Mesendoderm (in vitro differentiated cells): ENCODE measurements around the gene WDR46.

ENCODE experiments used
- DNase-seq: peaks from one replicate; pipeline ENCODE4 v3.0.0; 2013
- H2AK5ac ChIP-seq: 2 replicates; pipeline ENCODE4 v1.6.1; 2013; ENCODE audit warnings: low read length, inconsistent platforms
- H2BK120ac ChIP-seq: 2 replicates; pipeline ENCODE4 v1.6.1; 2013; ENCODE audit warnings: low read depth, mild to moderate bottlenecking, low read length, moderate library complexity, mixed read lengths
- H2BK15ac ChIP-seq: replicated peaks from 2 replicates; pipeline ENCODE4 v1.6.1; 2013; ENCODE audit warnings: low read depth, mild to moderate bottlenecking, moderate library complexity
- H2BK5ac ChIP-seq: 2 replicates; pipeline ENCODE4 v1.6.1; 2013; ENCODE audit warnings: low read length, inconsistent platforms
- H3K18ac ChIP-seq: 2 replicates; pipeline ENCODE4 v1.6.1; 2013; ENCODE audit warnings: mild to moderate bottlenecking, low read length, mixed read lengths
- H3K23ac ChIP-seq: one replicate; pipeline ENCODE4 v1.6.1; 2013; ENCODE audit warnings: low read length
- H3K27ac ChIP-seq: 2 replicates; pipeline ENCODE4 v1.5.1; 2013; ENCODE audit warnings: low read depth, mild to moderate bottlenecking, inconsistent platforms, low read length, moderate library complexity
- H3K27me3 ChIP-seq: 2 replicates; pipeline ENCODE4 v1.6.1; 2013; ENCODE audit warnings: low read length, control low read depth, mild to moderate bottlenecking, inconsistent platforms; ENCODE audit not compliant: insufficient read depth, poor library complexity
- H3K36me3 ChIP-seq: 2 replicates; pipeline ENCODE4 v1.6.1; 2013; ENCODE audit warnings: low read length, inconsistent platforms; ENCODE audit not compliant: control insufficient read depth, insufficient read depth
- H3K4ac ChIP-seq: one replicate; pipeline ENCODE4 v1.6.1; 2013; ENCODE audit warnings: low read depth, mild to moderate bottlenecking, low read length, moderate library complexity
- H3K4me1 ChIP-seq: 2 replicates; pipeline ENCODE4 v1.6.1; 2013; ENCODE audit warnings: low read depth, low read length, inconsistent platforms; ENCODE audit not compliant: control insufficient read depth
- H3K4me2 ChIP-seq: 2 replicates; pipeline ENCODE4 v1.6.1; 2013; ENCODE audit warnings: low read length
- H3K4me3 ChIP-seq: 2 replicates; pipeline ENCODE4 v1.5.1; 2013; ENCODE audit warnings: mild to moderate bottlenecking, low read length
- H3K56ac ChIP-seq: one replicate; pipeline ENCODE4 v1.6.1; 2013; ENCODE audit warnings: low read length
- H3K79me1 ChIP-seq: 2 replicates; pipeline ENCODE4 v1.6.1; 2013; ENCODE audit warnings: low read length, inconsistent platforms
- H3K79me2 ChIP-seq: 2 replicates; pipeline ENCODE4 v1.6.1; 2013; ENCODE audit warnings: mild to moderate bottlenecking, low read length; ENCODE audit not compliant: control insufficient read depth, insufficient read depth
- H3K9ac ChIP-seq: 2 replicates; pipeline ENCODE4 v1.6.1; 2013; ENCODE audit warnings: low read length, inconsistent platforms
- H4K5ac ChIP-seq: one replicate; pipeline ENCODE4 v1.6.1; 2013; ENCODE audit warnings: low read length
- H4K8ac ChIP-seq: one replicate; pipeline ENCODE4 v1.6.1; 2013; ENCODE audit warnings: low read depth, mild to moderate bottlenecking, control low read depth, low read length, moderate library complexity
- WGBS: extraction: QIAGEN DNeasy Blood & Tissue Kit; methylation state at CpG from one replicate; pipeline ENCODE4 v1.1.7; 2013; ENCODE audit warnings: low lambda C conversion rate, missing lambda C conversion rate; ENCODE audit not compliant: insufficient coverage; ENCODE audit errors: extremely low coverage; 5-methylcytosine and 5-hydroxymethylcytosine counted together

WDR46 gene

DNA sequence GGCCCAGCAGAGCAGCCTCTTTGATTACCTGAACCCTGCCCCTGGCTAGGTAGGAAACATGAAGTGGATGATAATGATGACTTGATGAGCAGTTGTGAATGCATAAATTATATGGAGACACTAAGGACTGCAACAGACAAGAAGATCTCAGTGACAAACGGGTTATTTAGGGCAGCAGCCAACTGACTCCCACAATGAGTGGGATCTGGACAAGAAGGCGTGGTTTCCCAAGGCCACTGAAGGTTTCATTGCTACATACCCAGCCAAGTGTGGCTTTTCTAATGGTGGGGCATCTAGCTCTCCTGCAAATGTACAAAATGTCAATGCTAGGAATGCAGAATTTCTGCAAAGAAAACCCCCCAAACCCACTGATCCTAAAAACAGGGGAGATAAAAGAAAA, 51.3 kb downstream of the WDR46 start:
- no peak for DNase-seq
- H4K5ac ChIP-seq = no peak overlapping the region

GRCh38 chr6:33236852-33237251, 52.2 kb downstream of the WDR46 start:
- no peak overlapping the region for H3K18ac ChIP-seq
- H3K4ac ChIP-seq = no peak overlapping the region
- H3K9ac ChIP-seq = no peak overlapping the region
- no CpG with 5 or more reads among the region's 6 CpGs for WGBS
- no peak overlapping the region for H2BK15ac ChIP-seq
- H3K4me2 ChIP-seq = no peak overlapping the region
- H3K4me1 ChIP-seq = no peaks in the 10 kb centered on the region
- no peak overlapping the region for H3K23ac ChIP-seq
- H3K56ac ChIP-seq = no peak overlapping the region
- no peak overlapping the region for H3K4me3 ChIP-seq
- H4K8ac ChIP-seq = no peak overlapping the region
- H3K27ac ChIP-seq = no peak overlapping the region
- no peak overlapping the region for H4K5ac ChIP-seq
- no peak overlapping the region for H2BK120ac ChIP-seq
- no peak for DNase-seq
- no peaks in the 10 kb centered on the region for H3K79me1 ChIP-seq
- no peaks in the 10 kb centered on the region for H3K27me3 ChIP-seq
- H2BK5ac ChIP-seq = no peak overlapping the region
- H2AK5ac ChIP-seq = no peak overlapping the region
- H3K79me2 ChIP-seq = no peaks in the 10 kb centered on the region
- no peaks in the 10 kb centered on the region for H3K36me3 ChIP-seq

More for the DNA sequence above, 51.3 kb downstream of the WDR46 start:
- H3K23ac ChIP-seq = no peak overlapping the region
- no CpG with 5 or more reads among the region's 2 CpGs for WGBS
- no peak overlapping the region for H3K18ac ChIP-seq
- no peak overlapping the region for H3K27ac ChIP-seq
- H3K4ac ChIP-seq = no peak overlapping the region
- H3K36me3 ChIP-seq = no peaks in the 10 kb centered on the region
- no peak overlapping the region for H3K4me2 ChIP-seq
- H2BK15ac ChIP-seq = no peak overlapping the region
- H3K79me1 ChIP-seq = no peaks in the 10 kb centered on the region
- no peak overlapping the region for H3K9ac ChIP-seq
- H2AK5ac ChIP-seq = no peak overlapping the region
- no peaks in the 10 kb centered on the region for H3K4me1 ChIP-seq
- H3K56ac ChIP-seq = no peak overlapping the region
- H3K27me3 ChIP-seq = no peaks in the 10 kb centered on the region
- no peak overlapping the region for H3K4me3 ChIP-seq
- H3K79me2 ChIP-seq = no peaks in the 10 kb centered on the region
- no peak overlapping the region for H2BK5ac ChIP-seq
- H4K8ac ChIP-seq = no peak overlapping the region
- H2BK120ac ChIP-seq = no peak overlapping the region

DNA sequence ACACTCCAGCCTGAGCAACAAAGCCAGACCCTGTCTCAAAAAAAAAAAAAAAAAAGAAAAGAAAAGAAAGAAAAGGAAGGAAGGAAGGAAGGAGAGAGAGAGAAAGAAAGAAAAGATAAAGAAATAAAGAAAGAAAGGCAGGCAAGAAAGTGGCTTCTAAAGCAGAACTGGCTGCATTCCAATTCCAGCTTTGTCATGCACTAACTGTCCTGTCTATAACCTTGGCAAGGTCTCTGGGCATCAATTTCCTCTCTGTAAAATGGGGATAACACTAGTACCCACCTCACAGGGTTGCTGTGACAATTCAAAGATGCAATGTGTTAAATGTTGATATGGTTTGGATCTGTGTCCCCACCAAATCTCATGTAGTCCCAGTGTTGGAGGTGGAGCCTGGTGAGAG, 52.7 kb downstream of the WDR46 start:
- no peak overlapping the region for H3K23ac ChIP-seq
- no peak overlapping the region for H2BK5ac ChIP-seq
- H3K9ac ChIP-seq = no peak overlapping the region
- H3K56ac ChIP-seq = no peak overlapping the region
- H2BK120ac ChIP-seq = no peak overlapping the region
- no peak for DNase-seq
- no peak overlapping the region for H3K18ac ChIP-seq
- no peak overlapping the region for H4K8ac ChIP-seq
- H3K27me3 ChIP-seq = no peaks in the 10 kb centered on the region
- no peak overlapping the region for H3K4me2 ChIP-seq
- no peaks in the 10 kb centered on the region for H3K36me3 ChIP-seq
- no peak overlapping the region for H3K27ac ChIP-seq
- H3K4ac ChIP-seq = no peak overlapping the region
- no peak overlapping the region for H2BK15ac ChIP-seq
- no peaks in the 10 kb centered on the region for H3K4me1 ChIP-seq
- H4K5ac ChIP-seq = no peak overlapping the region
- no peaks in the 10 kb centered on the region for H3K79me2 ChIP-seq
- H3K79me1 ChIP-seq = no peaks in the 10 kb centered on the region
- H3K4me3 ChIP-seq = no peak overlapping the region
- no peak overlapping the region for H2AK5ac ChIP-seq

DNA sequence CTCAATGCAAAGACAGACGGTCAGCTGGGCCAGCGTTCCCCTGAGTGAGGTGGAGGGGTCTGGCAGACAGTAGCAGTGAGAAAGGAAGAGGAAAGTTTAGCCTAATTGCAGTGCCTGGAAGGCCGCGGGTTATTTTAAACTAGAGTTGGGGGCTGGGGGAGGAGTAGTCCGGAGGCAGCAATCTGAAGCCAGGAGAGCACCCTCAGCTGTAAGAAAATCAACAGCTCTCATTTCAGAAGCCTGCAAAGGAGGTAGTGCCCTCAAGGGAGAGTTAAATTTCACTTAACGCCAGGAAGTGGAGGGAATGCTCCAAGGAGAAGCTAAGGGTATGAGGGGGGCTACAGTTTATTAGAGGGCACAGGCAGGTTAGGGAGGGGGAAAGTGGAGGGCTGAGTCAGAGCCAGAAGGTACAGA, 53.8 kb downstream of the WDR46 start:
- Histone ChIP-seq H2BK5ac (no peak overlapping the region), H4K5ac (no peak overlapping the region)
- DNase-seq = peak; percentile 12

More for the DNA sequence above, 53.8 kb downstream of the WDR46 start:
- Histone ChIP-seq H3K4me3 (no peak overlapping the region), H3K27ac (no peak overlapping the region), H3K4me2 (no peak overlapping the region), H3K27me3 (no peaks in the 10 kb centered on the region), H3K18ac (no peak overlapping the region), H3K56ac (peak overlapping the region; percentile 5), H4K8ac (no peak overlapping the region), H3K36me3 (no peaks in the 10 kb centered on the region), H2BK120ac (no peak overlapping the region), H3K4ac (no peak overlapping the region), H2BK15ac (no peak overlapping the region), H3K9ac (no peak overlapping the region), H2AK5ac (no peak overlapping the region), H3K23ac (no peak overlapping the region), H3K79me1 (no peaks in the 10 kb centered on the region), H3K4me1 (no peaks in the 10 kb centered on the region), H3K79me2 (no peaks in the 10 kb centered on the region)
- no CpG with 5 or more reads among the region's 6 CpGs for WGBS
